Neuronal stem cell (in vitro differentiated cells): Measurements from ENCODE around the gene IDH3B.

Source experiments
- DNase-seq: peaks from one replicate; pipeline ENCODE4 v3.0.0-alpha.2; 2013; ENCODE audit warnings: low spot score
- H2AFZ ChIP-seq: one replicate; pipeline ENCODE4 v1.6.1; 2013; ENCODE audit warnings: mild to moderate bottlenecking, low read length, inconsistent platforms
- H2AK5ac ChIP-seq: 2 replicates; pipeline ENCODE4 v1.6.1; 2013; ENCODE audit warnings: low read depth, mild to moderate bottlenecking, inconsistent platforms, low read length, moderate library complexity, mixed read lengths
- H2BK120ac ChIP-seq: 2 replicates; pipeline ENCODE4 v1.6.1; 2013; ENCODE audit warnings: low read depth, mild to moderate bottlenecking, inconsistent platforms, low read length, moderate library complexity, mixed read lengths
- H2BK12ac ChIP-seq: one replicate; pipeline ENCODE4 v1.6.1; 2013; ENCODE audit warnings: low read length, inconsistent platforms
- H2BK15ac ChIP-seq: 2 replicates; pipeline ENCODE4 v1.6.1; 2013; ENCODE audit warnings: mild to moderate bottlenecking, low read length, inconsistent platforms, mixed read lengths
- H2BK5ac ChIP-seq: one replicate; pipeline ENCODE4 v1.6.1; 2013; ENCODE audit warnings: inconsistent platforms, mild to moderate bottlenecking, low read length, moderate library complexity
- H3K14ac ChIP-seq: one replicate; pipeline ENCODE4 v1.6.1; 2013; ENCODE audit warnings: low read length, inconsistent platforms
- H3K18ac ChIP-seq: 2 replicates; pipeline ENCODE4 v1.6.1; 2013; ENCODE audit warnings: low read length, inconsistent platforms
- H3K23ac ChIP-seq: 2 replicates; pipeline ENCODE4 v1.6.1; 2013; ENCODE audit warnings: low read depth, mild to moderate bottlenecking, mixed read lengths, low read length, inconsistent platforms; ENCODE audit not compliant: poor library complexity
- H3K27ac ChIP-seq: replicated peaks from 3 replicates; pipeline ENCODE4 v1.5.1; 2013; ENCODE audit warnings: low read length, inconsistent platforms
- H3K27me3 ChIP-seq, 3 experiments: 2 replicates each; pipeline ENCODE4 v1.6.1; 2013; ENCODE audit warnings: low read length in 3 of 3, mild to moderate bottlenecking in 2 of 3, inconsistent platforms in 1 of 3, low read depth in 1 of 3, mixed read lengths in 1 of 3, moderate library complexity in 1 of 3; ENCODE audit not compliant: control insufficient read depth in 3 of 3, insufficient read depth in 3 of 3
- H3K36me3 ChIP-seq, 2 donors: replicated peaks in 1 of 2; 2 replicates each; pipeline ENCODE4 v1.6.1; 2013; ENCODE audit warnings: low read length in 2 of 2; ENCODE audit not compliant: control insufficient read depth in 2 of 2, insufficient read depth in 2 of 2
- H3K4ac ChIP-seq: 2 replicates; pipeline ENCODE4 v1.6.1; 2013; ENCODE audit warnings: inconsistent platforms, mild to moderate bottlenecking, low read length, moderate library complexity
- H3K4me1 ChIP-seq, 2 donors: 1 replicate in 1 of 2; 2 replicates in 1 of 2; pipeline ENCODE4 v1.6.1; 2013; ENCODE audit warnings: low read length in 2 of 2, low read depth in 1 of 2; ENCODE audit not compliant: control insufficient read depth in 2 of 2, insufficient read depth in 1 of 2
- H3K4me2 ChIP-seq: one replicate; pipeline ENCODE4 v1.6.1; 2013; ENCODE audit warnings: mild to moderate bottlenecking, low read length, inconsistent platforms; ENCODE audit not compliant: insufficient read depth, poor library complexity, severe bottlenecking
- H3K4me3 ChIP-seq, 2 donors: 2 replicates each; pipeline ENCODE4 v1.5.1; 2013; ENCODE audit warnings: low read length in 2 of 2, mild to moderate bottlenecking in 2 of 2, inconsistent platforms in 1 of 2, moderate library complexity in 1 of 2
- H3K79me1 ChIP-seq: one replicate; pipeline ENCODE4 v1.6.1; 2013; ENCODE audit warnings: low read depth, mild to moderate bottlenecking, inconsistent platforms, low read length, moderate library complexity
- H3K9ac ChIP-seq: one replicate; pipeline ENCODE4 v1.6.1; 2013; ENCODE audit warnings: mild to moderate bottlenecking, low read depth, low read length, inconsistent platforms; ENCODE audit not compliant: poor library complexity
- H3K9me3 ChIP-seq, 2 donors: replicated peaks in 1 of 2; 2 replicates each; pipeline versions ENCODE3 to v1.6.1; 2013; ENCODE audit warnings: low read length in 2 of 2, mild to moderate bottlenecking in 2 of 2, inconsistent platforms in 1 of 2, low read depth in 1 of 2, mixed read lengths in 1 of 2, moderate library complexity in 1 of 2; ENCODE audit not compliant: control insufficient read depth in 2 of 2, insufficient read depth in 1 of 2
- H4K8ac ChIP-seq: one replicate; pipeline ENCODE4 v1.6.1; 2013; ENCODE audit warnings: low read depth, mild to moderate bottlenecking, inconsistent platforms, low read length, moderate library complexity
- H4K91ac ChIP-seq: one replicate; pipeline ENCODE4 v1.6.1; 2013; ENCODE audit warnings: low read length, low read depth, mild to moderate bottlenecking, inconsistent platforms; ENCODE audit not compliant: poor library complexity
- whole genome bisulfite sequencing, 2 donors: extraction: QIAGEN DNeasy Blood & Tissue Kit; methylation state at CpG; one replicate each; pipeline ENCODE4 v1.1.7; 2013; ENCODE audit warnings: missing lambda C conversion rate in 2 of 2, mixed read lengths in 1 of 2; ENCODE audit not compliant: insufficient read length in 2 of 2, insufficient replicate concordance in 1 of 2; ENCODE audit errors: extremely low coverage in 2 of 2; 5-methylcytosine and 5-hydroxymethylcytosine counted together

IDH3B gene

GRCh38 chr20:2651772-2652723 is 12.0 kb downstream of the IDH3B start, which contains the start of gene NOP56:
Gene NOP56 (plus strand): TSS chr20:2652632. CDS start chr20:2652661, 29 bp downstream.
- peak; percentile 92 for DNase-seq

GRCh38 chr20:2643708-2644107 is 20.3 kb downstream of the IDH3B start:
- Histone ChIP-seq H2BK12ac (no peak overlapping the region), H2AFZ (no peak overlapping the region), H3K4me1 (no peaks in the 10 kb centered on the region), H3K9me3 (no peaks in the 10 kb centered on the region), H3K14ac (no peak overlapping the region), H2AK5ac (no peak overlapping the region), H3K36me3 (no peaks in the 10 kb centered on the region), H3K4me3 (no peak overlapping the region), H2BK5ac (no peak overlapping the region), H3K27me3 (no peaks in the 10 kb centered on the region), H4K91ac (no peak overlapping the region), H3K9ac (no peak overlapping the region), H3K4ac (no peak overlapping the region), H3K23ac (no peak overlapping the region), H2BK120ac (no peak overlapping the region), H3K79me1 (no peaks in the 10 kb centered on the region), H2BK15ac (no peak overlapping the region), H3K27ac (no peak overlapping the region), H3K18ac (no peak overlapping the region), H3K4me2 (no peak overlapping the region), H4K8ac (no peak overlapping the region)
- WGBS, 2 donors, result no CpG with 5 or more reads among the region's 1 CpG
- no peak for DNase-seq

More at GRCh38 chr20:2651772-2652723, 12.0 kb downstream of the IDH3B start, which contains the start of gene NOP56:
- Histone ChIP-seq H3K4me3 (peak within 1 kb of the TSS; percentile 95 to 99), H2AFZ (peak within 1 kb of the TSS; percentile 95), H3K18ac (peak within 1 kb of the TSS; percentile 99), H2BK120ac (peak within 1 kb of the TSS; percentile 98), H3K4ac (peak within 1 kb of the TSS; percentile 76), H3K79me1 (peaks cover 12% of the 10 kb centered on the region), H3K36me3 (peaks cover 32 to 41% of the 10 kb centered on the region in 2 donors), H4K8ac (peak within 1 kb of the TSS; percentile 19), H3K4me2 (peak within 1 kb of the TSS; percentile 84), H3K23ac (peak within 1 kb of the TSS; percentile 92), H3K9ac (peak within 1 kb of the TSS; percentile 99), H2BK15ac (no peak within 1 kb of the TSS), H2BK12ac (no peak within 1 kb of the TSS), H3K27me3 (no peaks in the 10 kb centered on the region), H3K14ac (peak within 1 kb of the TSS; percentile 95), H3K9me3 (no peaks in the 10 kb centered on the region), H2BK5ac (peak within 1 kb of the TSS; percentile 93), H4K91ac (peak within 1 kb of the TSS; percentile 86), H3K27ac (peak within 1 kb of the TSS; percentile 90), H2AK5ac (peak within 1 kb of the TSS; percentile 92), H3K4me1 (peaks cover 7 to 17% of the 10 kb centered on the region in 2 donors)
- no CpG with 5 or more reads among the region's 101 CpGs for WGBS, 2 donors

- Histone ChIP-seq H2BK5ac (no peak overlapping the region), H3K14ac (no peak overlapping the region), H3K9me3 (no peaks in the 10 kb centered on the region), H2BK120ac (no peak overlapping the region), H3K23ac (no peak overlapping the region), H3K79me1 (no peaks in the 10 kb centered on the region), H2BK12ac (no peak overlapping the region), H3K4me2 (no peak overlapping the region), H4K8ac (no peak overlapping the region), H3K27ac (no peak overlapping the region), H4K91ac (no peak overlapping the region), H2AFZ (no peak overlapping the region), H3K27me3 (no peaks in the 10 kb centered on the region), H3K4ac (no peak overlapping the region), H3K36me3 (no peaks in the 10 kb centered on the region), H2AK5ac (no peak overlapping the region), H3K9ac (no peak overlapping the region), H3K4me3 (no peak overlapping the region), H3K4me1 (no peaks in the 10 kb centered on the region), H3K18ac (no peak overlapping the region), H2BK15ac (no peak overlapping the region)
- no peak for DNase-seq
- no CpG with 5 or more reads among the region's 9 CpGs for WGBS, 2 donors
These were observed 23.1 kb downstream of the IDH3B start for GRCh38 chr20:2640899-2641298.

- no peak overlapping the region for H2BK12ac ChIP-seq
- no peak overlapping the region for H3K9ac ChIP-seq
- H3K18ac ChIP-seq, result no peak overlapping the region
- H3K27me3 ChIP-seq, result no peaks in the 10 kb centered on the region
- no peak for DNase-seq
- H2AFZ ChIP-seq, result no peak overlapping the region
- H3K4me3 ChIP-seq, result no peak overlapping the region
- no peak overlapping the region for H2BK120ac ChIP-seq
- H2BK15ac ChIP-seq, result no peak overlapping the region
- H2BK5ac ChIP-seq, result no peak overlapping the region
- no peak overlapping the region for H3K4ac ChIP-seq
- H4K91ac ChIP-seq, result no peak overlapping the region
- no peak overlapping the region for H4K8ac ChIP-seq
- H2AK5ac ChIP-seq, result no peak overlapping the region
- no peak overlapping the region for H3K4me2 ChIP-seq
- H3K23ac ChIP-seq, result no peak overlapping the region
- H3K4me1 ChIP-seq, result no peaks in the 10 kb centered on the region
- H3K27ac ChIP-seq, result no peak overlapping the region
- H3K9me3 ChIP-seq, result no peaks in the 10 kb centered on the region
- no peaks in the 10 kb centered on the region for H3K79me1 ChIP-seq
- no CpG with 5 or more reads among the region's 1 CpG for WGBS, 2 donors
- H3K14ac ChIP-seq, result no peak overlapping the region
- H3K36me3 ChIP-seq, result no peaks in the 10 kb centered on the region
These were observed 23.8 kb downstream of the IDH3B start for GRCh38 chr20:2640260-2640659.
